ENCODE data around the gene FAM72D.
"Not testable (repeated sequence)": the region's sequence is repeated elsewhere in the genome, so short reads cannot be mapped to it uniquely, and the experiment has no call there.

FAM72D gene

DNA sequence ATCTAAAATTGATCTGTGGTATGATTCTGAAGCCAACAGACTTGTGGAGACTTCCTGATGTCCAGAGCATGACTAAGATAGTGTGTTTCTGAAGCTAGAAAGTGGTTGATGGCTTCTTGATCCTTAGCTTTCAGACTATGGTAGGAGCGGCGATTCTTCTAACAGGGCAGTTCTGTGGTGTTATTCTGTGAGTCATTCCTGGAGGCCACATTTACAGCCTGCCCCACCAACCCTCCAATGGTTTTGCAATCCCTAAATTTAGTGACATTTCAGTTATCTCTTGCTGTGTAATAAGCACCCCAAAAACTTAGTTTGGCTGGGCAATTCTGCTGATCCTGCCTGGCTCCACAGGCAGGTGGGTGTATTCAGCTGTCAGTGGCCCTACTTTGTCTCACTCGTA lies 24.1 kb downstream of the FAM72D start:
- H3K27me3 ChIP-seq (replicated peaks in 2 of 5; ENCODE audit: control insufficient read depth in 4 of 5, insufficient read depth in 5 of 5, low read length in 4 of 5); H3K9me3 ChIP-seq (ENCODE audit: control extremely low read depth in 1 of 5, control insufficient read depth in 4 of 5, insufficient read depth in 2 of 5, low read depth in 1 of 5, low read length in 4 of 5); H3K27ac ChIP-seq (ENCODE audit: insufficient read depth in 1 of 2, low read depth in 1 of 2, low read length in 2 of 2, poor library complexity in 1 of 2, severe bottlenecking in 2 of 2); H3K4me3 ChIP-seq (ENCODE audit: control insufficient read depth in 1 of 7, extremely low read depth in 1 of 7, insufficient read depth in 4 of 7, low read depth in 2 of 7, low read length in 6 of 7); H3K36me3 ChIP-seq (ENCODE audit: control insufficient read depth in 4 of 4, insufficient read depth in 4 of 4, low read length in 3 of 4); POLR2A ChIA-PET; CTCF ChIA-PET; H3K4me1 ChIP-seq (ENCODE audit: control extremely low read depth in 1 of 4, control insufficient read depth in 4 of 4, insufficient read depth in 4 of 4, low read length in 3 of 4); DNase-seq: not testable (repeated sequence)
- WGBS (ENCODE audit: insufficient coverage) = no CpG with 5 or more reads among the region's 3 CpGs

DNA sequence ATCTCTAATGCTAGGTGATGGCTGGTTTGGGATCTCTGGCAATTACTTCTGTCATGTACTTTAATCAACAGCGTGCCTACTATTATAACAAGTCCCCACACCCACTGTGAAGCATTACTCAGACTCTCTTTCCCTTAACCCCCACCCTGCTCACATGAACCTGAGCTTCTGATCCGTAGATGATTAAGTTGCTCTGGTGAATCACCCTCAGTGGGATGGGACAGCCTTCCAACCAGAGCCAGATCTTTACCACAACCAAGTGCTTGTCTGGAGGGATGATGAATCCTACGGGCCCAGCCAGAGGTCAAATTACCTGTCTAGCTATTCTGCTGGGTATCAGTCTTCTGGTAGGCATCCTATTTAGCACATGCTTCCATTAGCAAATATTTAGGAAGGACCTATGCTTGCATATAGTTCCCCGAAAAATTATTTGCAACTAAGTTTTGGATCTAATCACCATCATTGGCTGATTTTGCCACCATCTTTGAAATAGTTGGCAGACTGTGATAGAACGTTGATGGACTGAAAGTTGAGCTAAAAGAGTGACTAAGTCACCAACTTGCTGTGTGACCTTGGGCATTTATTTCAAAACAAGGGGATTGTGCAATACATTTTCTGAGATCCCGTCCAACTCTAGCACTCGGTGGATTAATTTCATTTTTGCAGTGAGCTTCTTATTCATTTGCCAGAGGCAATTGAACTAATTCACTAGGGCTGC lies 26.7 kb downstream of the FAM72D start:
- CTCF ChIA-PET, POLR2A ChIA-PET: not testable (repeated sequence)

DNA sequence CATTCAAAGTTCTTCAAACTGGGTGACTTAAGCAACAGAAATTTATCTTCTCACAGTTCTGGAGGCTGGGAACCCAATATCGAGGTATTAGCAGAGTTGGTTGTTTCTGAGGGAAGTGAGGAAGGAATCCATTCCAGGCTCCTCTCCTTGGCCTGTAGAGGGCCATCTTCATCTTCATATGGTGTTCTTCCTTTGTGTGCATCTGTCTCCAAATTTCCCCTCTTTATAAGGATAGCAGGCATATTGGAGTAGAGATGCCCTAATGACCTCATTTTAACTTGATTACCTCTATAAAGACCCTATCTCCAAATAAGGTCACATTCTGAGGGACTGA lies 27.3 kb downstream of the FAM72D start:
- H3K27ac ChIP-seq (ENCODE audit: insufficient read depth in 1 of 2, low read depth in 1 of 2, low read length in 2 of 2, poor library complexity in 1 of 2, severe bottlenecking in 2 of 2); H3K4me1 ChIP-seq (ENCODE audit: control extremely low read depth in 1 of 4, control insufficient read depth in 4 of 4, insufficient read depth in 4 of 4, low read length in 3 of 4); DNase-seq; H3K27me3 ChIP-seq (replicated peaks in 2 of 5; ENCODE audit: control insufficient read depth in 4 of 5, insufficient read depth in 5 of 5, low read length in 4 of 5); H3K4me3 ChIP-seq (ENCODE audit: control insufficient read depth in 1 of 7, extremely low read depth in 1 of 7, insufficient read depth in 4 of 7, low read depth in 2 of 7, low read length in 6 of 7); H3K9me3 ChIP-seq (ENCODE audit: control extremely low read depth in 1 of 5, control insufficient read depth in 4 of 5, insufficient read depth in 2 of 5, low read depth in 1 of 5, low read length in 4 of 5); CTCF ChIA-PET; POLR2A ChIA-PET; H3K36me3 ChIP-seq (ENCODE audit: control insufficient read depth in 4 of 4, insufficient read depth in 4 of 4, low read length in 3 of 4): not testable (repeated sequence)
- WGBS (ENCODE audit: insufficient coverage) = no CpG with 5 or more reads among the region's 1 CpG

More for the DNA sequence above, 26.7 kb downstream of the FAM72D start:
- not testable (repeated sequence) for H3K27me3 ChIP-seq (replicated peaks in 2 of 5; ENCODE audit: control insufficient read depth in 4 of 5, insufficient read depth in 5 of 5, low read length in 4 of 5); H3K36me3 ChIP-seq (ENCODE audit: control insufficient read depth in 4 of 4, insufficient read depth in 4 of 4, low read length in 3 of 4); H3K9me3 ChIP-seq (ENCODE audit: control extremely low read depth in 1 of 5, control insufficient read depth in 4 of 5, insufficient read depth in 2 of 5, low read depth in 1 of 5, low read length in 4 of 5); H3K4me3 ChIP-seq (ENCODE audit: control insufficient read depth in 1 of 7, extremely low read depth in 1 of 7, insufficient read depth in 4 of 7, low read depth in 2 of 7, low read length in 6 of 7); H3K4me1 ChIP-seq (ENCODE audit: control extremely low read depth in 1 of 4, control insufficient read depth in 4 of 4, insufficient read depth in 4 of 4, low read length in 3 of 4); H3K27ac ChIP-seq (ENCODE audit: insufficient read depth in 1 of 2, low read depth in 1 of 2, low read length in 2 of 2, poor library complexity in 1 of 2, severe bottlenecking in 2 of 2); DNase-seq
- no CpG with 5 or more reads among the region's 7 CpGs for WGBS (ENCODE audit: insufficient coverage)

DNA sequence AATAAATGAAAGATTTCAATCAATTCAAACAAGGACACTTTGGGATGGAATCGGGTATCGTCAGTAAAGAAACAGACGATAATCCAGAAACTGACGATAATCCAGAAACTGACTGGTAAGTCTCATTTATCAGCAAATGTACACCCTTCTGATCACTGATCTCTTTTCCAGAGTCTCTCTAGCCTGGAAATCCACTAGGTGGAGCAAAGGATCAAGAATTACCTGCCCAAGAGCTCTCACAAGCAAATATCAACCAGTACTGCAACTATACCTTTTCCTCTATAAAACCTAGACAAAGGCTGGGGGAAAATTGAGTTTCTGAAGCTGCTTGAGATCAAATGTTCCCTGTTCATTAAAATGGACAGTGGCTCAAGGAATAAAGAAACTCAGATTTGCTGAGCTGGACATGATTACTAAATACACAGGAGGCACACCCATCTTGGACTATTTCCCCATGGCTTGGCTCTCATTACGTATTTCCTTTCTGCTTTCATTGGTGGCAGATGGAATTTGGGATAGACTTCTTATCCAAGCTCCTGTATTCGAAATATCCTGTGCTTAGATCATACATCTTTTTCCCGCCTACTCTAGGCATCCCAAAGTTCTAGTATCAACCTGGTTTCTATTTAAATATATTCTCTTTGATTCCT lies 28.3 kb downstream of the FAM72D start:
- H3K36me3 ChIP-seq (ENCODE audit: control insufficient read depth in 4 of 4, insufficient read depth in 4 of 4, low read length in 3 of 4); DNase-seq; H3K4me1 ChIP-seq (ENCODE audit: control extremely low read depth in 1 of 4, control insufficient read depth in 4 of 4, insufficient read depth in 4 of 4, low read length in 3 of 4); CTCF ChIA-PET; H3K27me3 ChIP-seq (replicated peaks in 2 of 5; ENCODE audit: control insufficient read depth in 4 of 5, insufficient read depth in 5 of 5, low read length in 4 of 5); POLR2A ChIA-PET; H3K4me3 ChIP-seq (ENCODE audit: control insufficient read depth in 1 of 7, extremely low read depth in 1 of 7, insufficient read depth in 4 of 7, low read depth in 2 of 7, low read length in 6 of 7); H3K9me3 ChIP-seq (ENCODE audit: control extremely low read depth in 1 of 5, control insufficient read depth in 4 of 5, insufficient read depth in 2 of 5, low read depth in 1 of 5, low read length in 4 of 5); H3K27ac ChIP-seq (ENCODE audit: insufficient read depth in 1 of 2, low read depth in 1 of 2, low read length in 2 of 2, poor library complexity in 1 of 2, severe bottlenecking in 2 of 2): not testable (repeated sequence)
- no CpG with 5 or more reads among the region's 7 CpGs for WGBS (ENCODE audit: insufficient coverage)

DNA sequence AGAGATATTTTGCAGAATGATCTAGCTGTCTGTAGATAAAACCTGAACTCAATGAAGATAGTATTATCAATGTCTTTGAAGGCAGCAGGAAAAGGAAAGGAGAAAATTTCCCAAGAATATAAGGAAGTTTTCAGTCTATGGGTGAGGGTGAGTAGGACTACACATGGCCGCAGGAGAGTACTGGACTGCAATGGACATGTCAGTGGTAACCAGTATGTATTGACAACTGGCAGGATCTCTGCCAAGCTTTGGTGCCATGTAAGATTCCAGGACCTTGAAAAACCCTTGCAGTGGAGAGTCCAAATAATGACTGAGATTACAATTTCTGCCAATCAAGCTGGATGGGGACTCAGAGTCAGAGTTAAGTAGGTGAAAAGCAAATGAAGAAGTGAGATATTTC lies 29.3 kb downstream of the FAM72D start:
- POLR2A ChIA-PET; H3K4me1 ChIP-seq (ENCODE audit: control extremely low read depth in 1 of 4, control insufficient read depth in 4 of 4, insufficient read depth in 4 of 4, low read length in 3 of 4); DNase-seq; H3K4me3 ChIP-seq (ENCODE audit: control insufficient read depth in 1 of 7, extremely low read depth in 1 of 7, insufficient read depth in 4 of 7, low read depth in 2 of 7, low read length in 6 of 7); H3K9me3 ChIP-seq (ENCODE audit: control extremely low read depth in 1 of 5, control insufficient read depth in 4 of 5, insufficient read depth in 2 of 5, low read depth in 1 of 5, low read length in 4 of 5); H3K27ac ChIP-seq (ENCODE audit: insufficient read depth in 1 of 2, low read depth in 1 of 2, low read length in 2 of 2, poor library complexity in 1 of 2, severe bottlenecking in 2 of 2); CTCF ChIA-PET; H3K27me3 ChIP-seq (replicated peaks in 2 of 5; ENCODE audit: control insufficient read depth in 4 of 5, insufficient read depth in 5 of 5, low read length in 4 of 5); H3K36me3 ChIP-seq (ENCODE audit: control insufficient read depth in 4 of 4, insufficient read depth in 4 of 4, low read length in 3 of 4): not testable (repeated sequence)
- WGBS (ENCODE audit: insufficient coverage) = no CpG with 5 or more reads among the region's 1 CpG

DNA sequence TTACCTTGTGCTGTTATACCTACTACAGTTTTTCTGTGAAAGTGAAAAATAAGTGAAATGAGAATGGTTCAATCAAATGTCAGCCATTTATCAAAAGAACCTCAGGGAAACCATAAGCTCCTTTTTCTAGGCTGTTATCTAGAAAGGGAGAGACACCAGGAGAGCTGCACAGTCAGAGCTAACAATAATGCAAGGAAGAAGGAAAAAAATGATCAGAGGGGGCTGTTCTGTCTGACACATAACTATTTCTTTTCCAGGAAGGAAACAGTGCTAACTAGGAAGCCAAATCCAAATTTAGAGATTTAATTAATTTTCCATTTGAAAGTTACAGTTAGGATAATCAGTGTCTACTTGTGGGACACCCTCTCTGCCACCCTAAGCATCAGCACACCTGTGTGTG lies 31.4 kb downstream of the FAM72D start:
- POLR2A ChIA-PET; H3K27me3 ChIP-seq (replicated peaks in 2 of 5; ENCODE audit: control insufficient read depth in 4 of 5, insufficient read depth in 5 of 5, low read length in 4 of 5); H3K9me3 ChIP-seq (ENCODE audit: control extremely low read depth in 1 of 5, control insufficient read depth in 4 of 5, insufficient read depth in 2 of 5, low read depth in 1 of 5, low read length in 4 of 5); H3K27ac ChIP-seq (ENCODE audit: insufficient read depth in 1 of 2, low read depth in 1 of 2, low read length in 2 of 2, poor library complexity in 1 of 2, severe bottlenecking in 2 of 2); H3K4me3 ChIP-seq (ENCODE audit: control insufficient read depth in 1 of 7, extremely low read depth in 1 of 7, insufficient read depth in 4 of 7, low read depth in 2 of 7, low read length in 6 of 7); H3K36me3 ChIP-seq (ENCODE audit: control insufficient read depth in 4 of 4, insufficient read depth in 4 of 4, low read length in 3 of 4); DNase-seq; H3K4me1 ChIP-seq (ENCODE audit: control extremely low read depth in 1 of 4, control insufficient read depth in 4 of 4, insufficient read depth in 4 of 4, low read length in 3 of 4); CTCF ChIA-PET: not testable (repeated sequence)

DNA sequence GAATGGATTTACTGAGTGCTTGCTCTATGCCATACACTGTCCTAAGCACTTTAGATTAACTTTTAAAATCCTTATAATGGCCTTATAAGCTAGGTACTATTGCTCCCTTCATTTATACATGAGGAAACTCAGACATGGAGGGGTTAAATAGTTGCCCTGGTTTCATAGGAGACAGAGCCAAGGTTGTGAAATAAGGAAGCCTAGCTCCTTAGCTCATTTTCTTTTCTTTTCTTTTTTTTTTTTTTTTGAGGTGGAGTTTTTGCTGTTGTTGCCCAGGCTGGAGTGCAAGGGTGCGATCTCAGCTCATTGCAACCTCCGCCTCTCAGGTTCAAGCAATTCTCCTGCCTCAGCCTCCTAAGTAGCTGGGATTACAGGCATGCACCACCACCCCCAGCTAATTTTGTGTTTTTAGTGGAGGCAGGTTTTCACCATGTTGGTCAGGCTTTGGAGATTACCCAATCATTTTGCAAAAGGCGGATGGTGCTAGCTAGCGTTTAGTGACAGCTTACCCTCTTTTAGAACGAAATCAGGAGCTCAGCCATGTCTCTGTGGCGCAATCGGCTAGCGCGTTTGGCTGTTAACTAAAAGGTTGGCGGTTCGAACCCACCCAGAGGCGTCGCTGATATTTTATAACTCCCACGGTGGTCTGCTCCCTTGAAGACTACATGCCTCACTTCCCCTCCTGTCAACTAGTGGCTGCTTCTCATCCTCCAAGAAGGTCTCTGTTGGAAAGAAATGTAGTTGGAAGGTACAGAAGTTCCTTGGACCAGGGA lies 33.1 kb downstream of the FAM72D start:
- POLR2A ChIA-PET; H3K4me3 ChIP-seq (ENCODE audit: control insufficient read depth in 1 of 7, extremely low read depth in 1 of 7, insufficient read depth in 4 of 7, low read depth in 2 of 7, low read length in 6 of 7); H3K9me3 ChIP-seq (ENCODE audit: control extremely low read depth in 1 of 5, control insufficient read depth in 4 of 5, insufficient read depth in 2 of 5, low read depth in 1 of 5, low read length in 4 of 5); CTCF ChIA-PET; H3K36me3 ChIP-seq (ENCODE audit: control insufficient read depth in 4 of 4, insufficient read depth in 4 of 4, low read length in 3 of 4); H3K4me1 ChIP-seq (ENCODE audit: control extremely low read depth in 1 of 4, control insufficient read depth in 4 of 4, insufficient read depth in 4 of 4, low read length in 3 of 4); H3K27me3 ChIP-seq (replicated peaks in 2 of 5; ENCODE audit: control insufficient read depth in 4 of 5, insufficient read depth in 5 of 5, low read length in 4 of 5); H3K27ac ChIP-seq (ENCODE audit: insufficient read depth in 1 of 2, low read depth in 1 of 2, low read length in 2 of 2, poor library complexity in 1 of 2, severe bottlenecking in 2 of 2): not testable (repeated sequence)
- WGBS (ENCODE audit: insufficient coverage) = 76% methylated on average over 3 of the region's 14 CpGs
- DNase-seq = peak in 1 of 3 donors; percentile 0

Measured in common myeloid progenitor, CD34-positive (primary cell).